Right lobe of liver (tissue), 6 donors: ENCODE results near the gene VSTM2L. TPM values are rescaled to one million over a fixed set of nuclear protein-coding genes. Genes with fewer than 3 reads are reported as not detected.

Source experiments
- ATAC-seq, 4 donors: fragments of 200-7000 bp; cut with Tn5 transposase; one replicate each; pipeline ENCODE4 v1.9.1; 2020; ENCODE audit warnings: mild to moderate bottlenecking in 4 of 4, moderate library complexity in 4 of 4
- DNase-seq, 3 donors: peaks; one replicate each; pipeline ENCODE4 v3.0.0-alpha.2; 2020
- H3K27ac ChIP-seq, 3 donors: fragments of 200-600 bp; one replicate each; pipeline ENCODE4 v1.8.0; 2022
- H3K27me3 ChIP-seq, 2 donors: fragments of 200-600 bp; one replicate each; pipeline ENCODE4 v1.8.0; 2022
- H3K36me3 ChIP-seq, 4 donors: fragments of 200-600 bp; sonication (generic) in 1 of 4; one replicate each; pipeline versions ENCODE4 v1.5.1 to v1.8.0; 2017 to 2022; ENCODE audit warnings: control low read depth in 1 of 4
- H3K4me1 ChIP-seq, 4 donors: fragments of 200-600 bp; sonication (generic) in 1 of 4; one replicate each; pipeline versions ENCODE4 v1.5.1 to v1.8.0; 2017 to 2022; ENCODE audit warnings: control low read depth in 1 of 4
- H3K4me3 ChIP-seq, 3 donors: fragments of 200-600 bp; one replicate each; pipeline ENCODE4 v1.8.0; 2022
- H3K9me3 ChIP-seq, 4 donors: fragments of 200-600 bp; sonication (generic) in 1 of 4; one replicate each; pipeline versions ENCODE4 v1.5.1 to v1.8.0; 2017 to 2022; ENCODE audit warnings: control low read depth in 1 of 4
- CTCF ChIP-seq, 4 donors: fragments of 200-600 bp in 3 of 4; fragments of 450-650 bp in 1 of 4; IDR thresholded peaks; one replicate each; pipeline versions ENCODE4 v1.5.1 to v1.8.0; 2016 to 2022; ENCODE audit warnings: antibody characterized with exemption in 4 of 4, mild to moderate bottlenecking in 2 of 4
- POLR2A ChIP-seq: fragments of 450-650 bp; IDR thresholded peaks from one replicate; pipeline ENCODE4 v1.6.1; 2017; ENCODE audit warnings: antibody characterized with exemption, mild to moderate bottlenecking
- WGBS: methylation state at CpG from one replicate; pipeline ENCODE4 v1.1.6; 2018; ENCODE audit warnings: low coverage, low lambda C conversion rate; ENCODE audit not compliant: insufficient coverage; ENCODE audit errors: missing lambda C conversion rate; 5-methylcytosine and 5-hydroxymethylcytosine counted together
- intact Hi-C, 2 donors: fragments of 100-400 bp; cut with DNase I; formaldehyde crosslinking; loops; one replicate each; pipeline versions ENCODE4 v1.11.2 to v1.14.1; 2022
- total RNA-seq, 6 experiments: library from RNA; depleted of rRNA in 2 of 6; stranded (reverse); fragments of >200 nt in 2 of 6; fragmentation: NEBNext Ultra II Directional in 3 of 6; extraction: Animal tissue kit (Norgen Biotek cat#: 25700) in 3 of 6; gene quantifications; one replicate each; pipeline versions ENCODE4 v1.1.0 to v1.2.4, GENCODE V29; 2016 to 2023
- donor health status: DM: no; HTN: yes; CAD: no.
- donor health status: DM: no; HTN: no; CAD: no.
- donor health status: DM: no; HTN: no; CAD: no.
- donor health status: DM: no; HTN: yes; CAD: no.
- donor health status: DM: no; HTN: yes; CAD: no.

The VSTM2L gene
- total RNA-seq, 6 experiments from 2014 or later, result 0.56 to 10.7 (median 1.8) TPM

DNA sequence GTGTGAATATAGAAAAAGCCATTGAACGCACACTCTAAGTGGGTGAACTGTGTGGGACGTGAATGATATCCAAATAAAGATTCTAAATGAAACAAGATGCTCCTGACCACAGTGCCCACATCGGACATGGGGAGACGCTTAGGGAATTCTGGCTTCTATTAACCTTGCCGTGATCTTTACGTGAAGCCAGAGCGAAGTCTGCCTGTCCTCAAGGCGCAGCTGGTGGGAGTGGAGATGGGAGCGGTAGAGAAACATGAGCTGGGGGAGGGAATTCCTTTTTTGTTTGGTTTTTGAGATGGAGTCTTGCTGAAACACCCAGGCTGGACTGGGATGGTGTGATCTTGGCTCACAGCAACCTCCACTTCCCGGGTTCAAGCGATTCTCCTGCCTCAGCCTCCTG is 46.0 kb downstream of the VSTM2L start:
- H3K4me1 ChIP-seq, result no peaks in the 10 kb centered on the region
- DNase-seq (no peak), ATAC-seq (no peak)
- H3K27me3 ChIP-seq, result no peaks in the 10 kb centered on the region
- H3K4me3 ChIP-seq, result no peak overlapping the region
- TF ChIP-seq CTCF (IDR thresholded peaks at IDR 0.05), result no peak
- H3K27ac ChIP-seq, result no peak overlapping the region
- WGBS, result 79% methylated on average over 10 of the region's 11 CpGs
- no peaks in the 10 kb centered on the region for H3K9me3 ChIP-seq
- intact Hi-C loops, result no loop called here
- H3K36me3 ChIP-seq, result no peaks in the 10 kb centered on the region

DNA sequence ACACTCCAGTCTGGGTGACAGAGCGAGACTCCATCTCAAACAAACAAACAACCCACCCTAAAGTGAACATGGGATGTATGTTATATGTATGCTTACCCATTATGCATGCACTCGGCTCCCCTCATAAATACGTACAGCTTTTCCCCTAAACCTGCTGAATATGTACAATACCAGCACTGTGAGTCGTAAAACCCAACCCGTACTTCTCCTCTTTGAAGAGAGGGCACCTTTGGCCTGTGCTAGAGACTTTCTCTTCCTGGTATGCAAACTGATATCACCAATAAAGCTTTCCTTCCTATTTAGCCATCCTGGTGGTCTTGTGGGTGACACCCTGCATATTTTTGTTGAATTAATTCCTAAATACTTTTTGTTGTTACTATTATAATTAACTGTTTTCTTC is 51.3 kb downstream of the VSTM2L start:
- H3K4me1 ChIP-seq, result no peaks in the 10 kb centered on the region
- no peaks in the 10 kb centered on the region for H3K9me3 ChIP-seq
- DNase-seq (no peak), ATAC-seq (no peak)
- intact Hi-C loops, result no loop called here
- H3K27ac ChIP-seq, result no peak overlapping the region
- H3K36me3 ChIP-seq, result no peaks in the 10 kb centered on the region
- H3K4me3 ChIP-seq, result no peak overlapping the region
- TF ChIP-seq CTCF (IDR thresholded peaks at IDR 0.05) (no peak), POLR2A (no peak)
- H3K27me3 ChIP-seq, result no peaks in the 10 kb centered on the region
- WGBS, result 93% methylated on average over 4 of the region's 5 CpGs

DNA sequence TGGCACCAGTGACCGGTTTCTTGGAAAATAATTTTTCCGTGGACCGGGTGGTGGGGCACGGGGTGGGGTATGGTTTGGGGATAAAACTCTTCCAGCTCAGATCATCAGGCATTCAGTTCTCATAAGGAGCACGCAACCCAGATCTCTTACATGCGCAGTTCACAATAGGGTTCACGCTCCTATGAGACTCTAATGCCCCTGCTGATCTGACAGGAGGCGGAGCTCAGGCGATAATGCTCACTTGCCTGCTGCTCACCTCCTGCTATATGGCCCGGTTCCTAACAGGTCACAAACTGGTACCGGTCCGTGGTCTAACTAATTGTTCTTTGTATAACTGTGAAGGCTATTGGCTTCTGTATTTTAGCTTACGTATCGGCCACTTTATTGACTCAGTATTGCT is 51.7 kb downstream of the VSTM2L start:
- Histone ChIP-seq H3K4me1 (no peaks in the 10 kb centered on the region), H3K27me3 (no peaks in the 10 kb centered on the region), H3K27ac (no peak overlapping the region), H3K36me3 (no peaks in the 10 kb centered on the region), H3K4me3 (no peak overlapping the region), H3K9me3 (no peaks in the 10 kb centered on the region)
- ATAC-seq (no peak), DNase-seq (no peak)
- whole genome bisulfite sequencing, result 51% methylated on average over 6 of the region's 14 CpGs
- TF ChIP-seq CTCF (IDR thresholded peaks at IDR 0.05) (no peak), POLR2A (no peak)
- intact Hi-C loops, result no loop called here

- no peaks in the 10 kb centered on the region for H3K4me1 ChIP-seq
- intact Hi-C loops, result no loop called here
- 72% methylated on average over 7 of the region's 7 CpGs for WGBS
- no peaks in the 10 kb centered on the region for H3K27me3 ChIP-seq
- H3K9me3 ChIP-seq, result no peaks in the 10 kb centered on the region
- H3K4me3 ChIP-seq, result no peak overlapping the region
- TF ChIP-seq POLR2A, result no peak
- no peak for TF ChIP-seq CTCF (IDR thresholded peaks at IDR 0.05)
- H3K27ac ChIP-seq, result no peak overlapping the region
- ATAC-seq (no peak), DNase-seq (no peak)
- no peaks in the 10 kb centered on the region for H3K36me3 ChIP-seq
Observed at GRCh38 chr20:37955511-37955910, 52.6 kb downstream of the VSTM2L start.

DNA sequence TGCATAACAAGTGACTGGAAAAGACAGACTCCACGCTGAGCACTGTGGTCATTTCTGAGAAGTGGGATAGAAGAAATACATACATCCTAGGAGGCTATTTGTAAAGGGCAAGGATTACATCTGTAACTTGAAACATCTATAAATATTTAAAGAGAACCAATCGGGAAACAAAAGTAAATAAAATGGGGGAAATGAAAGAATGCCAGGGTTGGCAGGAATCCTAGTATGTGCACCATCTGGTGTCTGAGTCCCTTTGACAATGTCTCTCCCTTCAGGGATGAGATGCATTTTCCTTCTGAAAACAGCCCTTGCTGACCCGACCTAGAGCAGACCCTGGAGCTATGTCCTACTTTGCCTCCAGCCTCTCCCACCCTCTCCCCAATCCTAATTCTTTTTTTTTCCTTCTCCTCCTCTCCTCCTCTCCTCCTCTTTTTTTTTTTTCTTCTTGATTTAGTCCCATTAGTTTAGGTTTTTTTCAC is 53.2 kb downstream of the VSTM2L start:
- intact Hi-C loops, result no loop called here

More for the DNA sequence above, 53.2 kb downstream of the VSTM2L start:
- no peaks in the 10 kb centered on the region for H3K4me1 ChIP-seq
- TF ChIP-seq POLR2A, result no peak
- TF ChIP-seq CTCF (IDR thresholded peaks at IDR 0.05), result no peak
- H3K9me3 ChIP-seq, result no peaks in the 10 kb centered on the region
- ATAC-seq (peak in 2 of 4 donors; percentile 23 to 27), DNase-seq (no peak)
- no peaks in the 10 kb centered on the region for H3K36me3 ChIP-seq
- H3K27me3 ChIP-seq, result no peaks in the 10 kb centered on the region
- no peak overlapping the region for H3K27ac ChIP-seq
- WGBS, result 33% methylated on average over 3 of the region's 3 CpGs
- H3K4me3 ChIP-seq, result no peak overlapping the region
